ENCODE results near the gene PPP2R5D.
"Not testable (repeated sequence)": the region's sequence is repeated elsewhere in the genome, so short reads cannot be mapped to it uniquely, and the experiment has no call there.

Gene PPP2R5D

DNA sequence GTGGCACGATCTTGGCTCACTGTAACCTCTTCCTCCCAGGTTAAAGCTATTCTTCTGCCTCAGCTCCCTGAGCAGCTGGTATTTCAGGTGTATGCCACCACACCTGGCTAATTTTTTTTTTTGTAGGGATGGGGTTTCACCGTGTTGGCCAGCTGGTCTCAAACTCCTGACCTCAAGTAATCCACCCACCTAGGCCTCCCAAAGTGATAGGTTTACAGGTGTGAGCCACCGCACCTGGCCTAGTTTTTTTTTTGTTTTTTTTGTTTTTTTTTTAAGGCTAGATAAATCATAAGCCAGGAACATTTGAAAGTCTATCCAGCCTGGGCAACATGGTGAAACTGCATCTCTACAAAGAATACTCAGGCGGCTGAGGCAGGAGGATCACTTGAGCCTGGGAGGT is 48.0 kb downstream of the PPP2R5D start:
- no peak for DNase-seq (ENCODE audit: low spot score)

DNA sequence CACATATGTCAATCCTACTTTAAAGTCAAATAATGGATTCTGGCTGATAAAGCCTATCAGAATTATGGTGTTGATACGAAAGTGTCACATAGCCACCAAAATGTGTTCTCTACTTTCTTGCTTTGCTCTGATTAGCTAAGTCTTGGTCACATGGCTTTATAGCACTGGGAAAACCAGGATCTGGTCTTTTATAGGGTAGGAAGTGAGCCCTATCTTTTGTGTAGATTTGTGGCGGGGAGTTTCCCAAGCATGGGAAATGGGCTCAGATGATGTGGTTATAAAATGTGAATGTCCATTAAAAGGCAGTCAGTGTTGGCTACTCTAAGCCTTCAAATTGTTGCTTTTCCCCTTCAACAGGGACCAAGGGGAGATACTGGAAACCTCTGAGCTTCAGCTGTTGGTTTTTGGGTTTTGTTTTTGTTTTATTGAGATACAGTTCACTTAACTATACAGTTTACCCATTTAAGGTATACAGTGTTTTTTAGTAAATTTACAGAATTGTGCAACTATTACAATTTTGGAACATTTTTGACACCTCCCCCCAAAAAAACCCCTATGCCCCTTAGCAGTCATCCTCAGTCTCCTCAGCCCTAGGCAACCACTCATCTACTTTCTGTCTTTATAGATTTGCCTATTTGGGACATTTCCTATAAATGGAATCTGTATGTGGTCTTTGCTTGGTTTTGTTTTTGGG is 49.3 kb downstream of the PPP2R5D start:
- no peak for DNase-seq (ENCODE audit: low spot score)

- no peak for DNase-seq (ENCODE audit: low spot score)
Measured at GRCh38 chr6:43034190-43034525, 49.8 kb downstream of the PPP2R5D start.

GRCh38 chr6:43035495-43036194 is 51.3 kb downstream of the PPP2R5D start:
- no peak for DNase-seq (ENCODE audit: low spot score)

- no peak for DNase-seq (ENCODE audit: low spot score)
Measured at GRCh38 chr6:43036712-43037111, 52.3 kb downstream of the PPP2R5D start.

DNA sequence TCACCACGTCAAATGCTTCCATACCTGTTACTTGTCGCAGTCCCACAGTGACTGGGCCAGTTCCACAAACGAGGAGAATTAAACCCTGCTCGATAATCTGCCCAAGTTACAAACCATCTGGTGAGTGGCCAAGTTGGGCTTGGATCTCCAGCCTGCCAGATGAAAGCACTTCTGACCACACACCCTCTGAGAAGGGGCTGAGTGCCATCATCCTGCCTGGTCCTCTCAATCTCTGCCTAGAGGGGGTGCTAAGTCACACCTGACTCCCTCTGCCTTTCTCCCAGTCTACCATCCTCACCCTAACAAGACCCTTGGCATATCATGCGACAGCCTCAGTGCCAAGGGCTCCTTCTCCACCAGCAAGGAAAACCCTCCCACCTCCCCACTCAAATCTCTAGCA is 52.8 kb downstream of the PPP2R5D start:
- DNase-seq (ENCODE audit: low spot score) = no peak

GRCh38 chr6:43037706-43038105 is 53.3 kb downstream of the PPP2R5D start:
- DNase-seq (ENCODE audit: low spot score) = no peak

DNA sequence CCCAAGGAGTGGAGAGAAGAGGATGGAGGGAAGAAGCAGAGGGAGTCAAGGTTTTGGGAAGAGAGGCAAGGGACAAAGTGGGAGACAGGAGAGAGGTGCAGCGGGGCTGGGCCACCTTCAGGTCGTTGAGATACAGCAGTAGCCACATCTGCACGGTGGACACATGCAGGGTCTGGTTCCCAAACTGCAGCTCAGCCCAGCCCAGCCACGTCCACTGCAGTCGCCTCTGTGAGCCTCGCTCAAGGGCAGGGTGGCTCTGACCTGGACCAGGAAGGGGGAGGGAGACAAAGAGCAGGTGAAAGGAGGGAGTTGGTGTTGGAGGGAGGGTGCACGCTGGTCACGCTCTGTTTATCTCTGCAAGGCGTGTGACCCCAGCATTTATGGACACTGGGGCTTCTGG is 54.4 kb downstream of the PPP2R5D start:
- no peak for DNase-seq (ENCODE audit: low spot score)

DNA sequence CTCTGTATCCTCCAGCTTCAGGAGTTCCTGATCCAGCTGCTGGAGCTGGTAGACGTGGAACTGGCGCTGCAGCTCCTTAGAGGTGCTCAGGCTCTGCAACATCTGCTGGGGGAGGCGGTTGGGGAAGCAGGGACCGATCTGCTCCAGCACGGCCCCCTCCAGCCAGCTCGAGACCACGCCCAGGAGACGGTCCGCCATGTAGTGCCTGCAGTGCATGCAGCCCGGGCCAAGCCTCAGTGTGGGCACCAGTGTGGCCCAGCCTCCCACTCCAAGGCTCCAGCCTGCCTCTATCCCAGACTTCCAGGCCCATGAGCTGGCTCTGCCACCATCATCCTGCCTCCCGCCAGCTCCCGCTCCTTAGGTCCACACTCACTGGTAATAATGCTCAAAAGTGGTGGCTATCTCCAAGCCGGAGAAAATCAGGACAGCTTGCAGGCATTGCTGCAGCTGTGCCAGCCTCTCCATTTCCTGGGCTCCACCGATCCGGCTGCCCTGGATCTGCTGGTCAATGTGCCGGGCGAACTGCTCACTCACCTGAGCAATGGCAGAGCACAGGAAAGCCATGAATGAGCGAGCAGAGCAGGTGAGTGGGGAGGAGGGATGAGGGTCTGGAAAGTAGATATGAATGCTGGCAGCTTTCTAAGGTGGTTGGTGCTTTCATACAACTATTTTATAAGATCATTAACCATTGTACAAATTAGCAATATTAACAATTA is 56.3 kb downstream of the PPP2R5D start:
- DNase-seq (ENCODE audit: low spot score) = no peak

DNA sequence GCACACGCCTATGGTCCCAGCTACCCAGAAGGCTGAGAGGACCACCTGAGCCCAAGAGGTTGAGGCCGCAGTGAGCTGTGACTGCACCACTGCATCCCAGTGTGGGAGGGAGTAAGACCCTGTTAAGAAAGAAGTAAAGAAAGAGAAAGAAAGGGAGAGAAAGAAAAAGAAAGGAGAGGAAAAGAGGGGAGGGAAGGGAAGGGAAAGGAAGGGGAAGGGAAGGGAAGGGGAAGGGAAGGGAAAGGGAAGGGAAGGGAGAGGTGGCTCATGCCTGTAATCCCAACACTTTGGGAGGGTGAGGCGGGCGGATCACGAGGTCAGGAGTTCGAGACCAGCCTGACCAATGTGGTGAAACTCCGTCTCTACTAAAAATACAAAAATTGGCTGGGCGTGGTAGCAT is 57.1 kb downstream of the PPP2R5D start:
- DNase-seq (ENCODE audit: low spot score) = not testable (repeated sequence)

GRCh38 chr6:43043310-43043709 is 58.9 kb downstream of the PPP2R5D start:
- no peak for DNase-seq (ENCODE audit: low spot score)

GRCh38 chr6:43045371-43045930 is 61.1 kb downstream of the PPP2R5D start:
- no peak for DNase-seq (ENCODE audit: low spot score)

DNA sequence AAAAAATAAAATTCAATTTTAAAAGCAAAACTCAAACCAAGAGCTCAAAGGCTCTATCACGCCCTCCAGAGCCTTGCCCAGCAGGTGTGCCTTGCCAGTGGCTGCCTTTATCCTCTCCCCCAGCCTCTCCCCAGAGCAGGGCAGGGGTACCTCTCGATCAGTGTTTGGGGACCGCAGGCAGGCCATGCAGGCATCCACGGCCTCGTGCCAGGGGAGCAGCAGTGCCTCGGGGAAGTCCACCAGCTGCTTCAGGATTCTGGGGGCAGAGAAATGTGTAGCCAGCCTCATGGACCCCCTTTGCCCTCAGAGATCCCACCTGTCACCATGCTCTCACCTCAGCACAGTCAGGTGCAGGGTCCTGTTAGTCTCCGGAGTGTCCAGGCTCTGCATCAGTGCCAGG is 63.6 kb downstream of the PPP2R5D start:
- DNase-seq (ENCODE audit: low spot score) = no peak

DNA sequence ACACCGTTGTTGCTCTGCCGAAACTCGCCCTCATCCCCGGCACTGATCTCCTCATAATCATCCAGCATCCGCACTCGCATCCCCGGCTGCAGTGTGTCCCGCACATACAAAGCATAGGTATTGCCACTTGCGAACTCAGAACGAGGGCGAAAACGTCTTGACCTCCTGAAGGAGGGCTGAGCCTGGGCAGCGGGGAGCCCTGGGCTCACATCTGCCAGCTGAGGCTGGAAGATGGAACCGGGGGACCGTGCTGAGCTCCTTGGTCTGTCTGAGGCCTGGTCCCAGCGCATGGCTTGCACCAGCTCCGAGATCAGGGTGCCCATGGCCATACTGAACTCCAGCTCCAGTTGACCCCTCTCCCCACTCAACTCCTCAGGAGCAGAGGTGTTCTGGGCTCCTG is 66.6 kb downstream of the PPP2R5D start:
- DNase-seq (ENCODE audit: low spot score) = no peak

DNA sequence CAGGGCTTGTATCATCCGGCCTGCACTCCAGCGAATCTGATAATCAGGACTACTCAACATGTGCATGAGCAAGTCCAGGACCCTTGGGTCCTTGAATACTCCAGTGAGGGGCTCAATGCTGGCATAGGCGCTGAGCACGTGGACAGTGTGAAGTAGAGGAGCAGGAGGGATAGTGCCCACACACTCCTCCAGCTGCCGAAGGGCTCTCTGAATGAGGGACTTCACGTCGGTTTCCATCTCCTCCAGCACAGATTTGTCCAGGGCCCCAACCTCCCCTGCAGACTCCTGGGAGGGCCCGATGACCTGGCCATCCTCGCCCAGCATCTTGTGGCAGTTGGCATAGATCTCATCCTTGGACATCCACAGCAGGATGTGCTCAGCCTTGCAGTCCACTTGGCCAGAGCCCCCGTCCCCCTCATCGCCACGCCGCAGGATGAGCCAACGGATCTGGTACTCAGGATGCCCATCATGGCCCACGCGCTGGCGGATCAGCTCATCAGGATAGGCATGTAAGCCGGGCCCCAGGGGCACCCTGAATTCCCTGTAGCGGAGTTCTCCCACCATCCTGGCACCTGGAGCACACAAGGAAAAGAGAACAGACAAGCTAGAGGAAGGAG is 68.0 kb downstream of the PPP2R5D start:
- no peak for DNase-seq (ENCODE audit: low spot score)

DNA sequence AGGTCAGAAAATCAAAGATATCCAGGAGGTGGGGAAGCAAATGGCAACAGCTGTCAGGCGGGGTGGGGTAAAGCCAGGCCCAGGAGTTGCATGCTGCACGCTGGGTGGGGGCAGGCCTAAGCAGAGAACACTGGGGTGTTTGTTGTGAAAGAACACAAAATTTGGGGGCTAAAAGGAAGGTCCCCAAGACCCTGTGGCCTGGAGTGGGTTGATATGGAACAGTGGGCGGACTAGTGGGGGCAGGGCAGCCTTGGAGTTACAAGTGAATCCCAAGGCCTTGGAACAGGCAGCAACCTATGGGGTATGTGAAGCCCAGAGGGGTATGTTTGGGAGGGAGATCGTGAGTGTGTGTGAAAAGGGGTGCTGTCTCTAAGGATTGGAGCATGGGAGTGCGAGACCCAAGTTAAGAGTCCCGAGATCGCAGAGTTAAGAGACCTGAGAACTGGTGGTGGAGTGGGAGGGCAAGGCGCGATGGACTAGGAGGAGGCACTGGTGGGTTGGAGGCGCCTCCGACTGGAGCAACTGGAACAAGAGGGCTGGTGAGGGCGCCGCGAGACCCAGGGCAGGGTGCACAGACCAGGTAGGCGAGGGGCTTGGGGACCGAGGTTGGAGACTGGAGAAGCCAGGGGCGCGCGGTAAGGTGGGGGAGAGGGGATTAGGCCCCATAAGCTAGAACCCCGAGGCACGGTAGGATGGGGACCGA is 68.6 kb downstream of the PPP2R5D start:
- no peak for DNase-seq (ENCODE audit: low spot score)

DNA sequence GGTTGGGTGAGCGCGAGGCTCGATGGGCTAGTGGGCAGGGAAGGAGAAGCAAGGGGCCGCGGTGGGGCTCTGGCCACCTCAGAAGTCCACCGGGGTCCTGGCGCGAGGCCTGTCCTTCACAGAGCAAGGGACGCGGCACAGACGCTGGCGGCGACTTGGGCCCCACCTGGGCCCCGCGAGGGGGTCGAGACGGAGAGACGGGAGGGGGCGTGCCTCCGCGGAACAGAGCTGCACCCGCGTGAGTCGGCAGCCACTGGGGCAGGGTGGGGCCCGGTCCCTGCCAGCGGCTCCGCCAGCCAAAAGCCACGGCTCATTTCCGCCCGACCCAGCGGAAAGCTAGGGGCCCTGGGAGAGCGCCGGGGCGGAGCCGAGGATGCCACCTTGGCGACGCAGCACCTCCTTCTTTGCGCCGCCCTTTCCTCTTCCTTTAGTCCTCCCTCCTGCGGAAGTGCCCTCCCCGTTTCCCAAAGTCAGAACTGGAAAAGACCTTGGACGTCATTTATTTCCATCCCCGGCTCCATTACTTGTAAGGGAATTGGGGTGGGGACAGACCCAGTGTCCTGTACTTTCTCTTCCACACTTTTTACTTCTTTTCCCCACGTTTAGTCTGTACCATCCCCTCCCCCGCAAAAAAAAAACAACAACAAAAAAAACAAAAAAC is 69.3 kb downstream of the PPP2R5D start, which contains the start of gene CUL7:
CUL7 (minus strand) TSS at position 307 of the 661 bp plus-strand sequence. CDS start 1,063 bp downstream, outside the sequence.
- DNase-seq (ENCODE audit: low spot score) = peak; percentile 96

GRCh38 chr6:43054206-43054943 is 70.0 kb downstream of the PPP2R5D start:
- DNase-seq (ENCODE audit: low spot score) = no peak

GRCh38 chr6:43055966-43056365 is 71.6 kb downstream of the PPP2R5D start:
- no peak for DNase-seq (ENCODE audit: low spot score)

DNA sequence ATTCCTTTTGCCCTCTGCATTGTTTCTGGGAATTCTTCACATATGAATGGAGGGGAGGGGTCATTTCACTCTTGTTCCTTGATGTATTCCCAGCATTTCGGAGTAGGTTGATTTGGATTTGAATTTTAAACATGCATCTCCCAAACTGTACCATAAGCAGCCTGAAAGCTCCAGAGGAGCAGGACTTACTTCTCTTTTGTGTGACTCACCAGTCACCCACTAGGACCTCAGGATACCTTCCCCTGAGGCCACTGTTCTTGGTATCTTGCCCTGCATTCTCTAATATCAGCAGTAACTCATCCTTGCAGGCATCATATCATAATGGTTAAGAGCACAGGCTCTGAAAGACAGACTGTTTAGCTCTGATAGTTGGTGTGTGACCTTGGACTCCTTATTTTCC is 74.2 kb downstream of the PPP2R5D start:
- DNase-seq (ENCODE audit: low spot score) = peak; percentile 47
